HG03066 (cell line): ENCODE measurements around the gene PKD2L2.
"Not testable (repeated sequence)": the region's sequence is repeated elsewhere in the genome, so short reads cannot be mapped to it uniquely, and the experiment has no call there.

Experiments used
- ATAC-seq: cut with Tn5 transposase; IDR thresholded peaks from one replicate; pipeline ENCODE4 v1.9.1; 2021; ENCODE audit warnings: low read depth; ENCODE audit not compliant: unreplicated experiment

PKD2L2 gene

GRCh38 chr5:137945825-137946224 lies 56.6 kb downstream of the PKD2L2 start:
- no peak for ATAC-seq

GRCh38 chr5:137954131-137954879 lies 65.0 kb downstream of the PKD2L2 start:
- no peak for ATAC-seq

- no peak for ATAC-seq
Measured at GRCh38 chr5:137957948-137958347, 68.7 kb downstream of the PKD2L2 start.

- ATAC-seq, result no peak
Measured at GRCh38 chr5:137959488-137959887, 70.2 kb downstream of the PKD2L2 start.

GRCh38 chr5:137960141-137960540 lies 70.9 kb downstream of the PKD2L2 start:
- ATAC-seq, result no peak

GRCh38 chr5:137960819-137961218 lies 71.6 kb downstream of the PKD2L2 start:
- no peak for ATAC-seq

GRCh38 chr5:137970384-137970783 lies 81.1 kb downstream of the PKD2L2 start:
- ATAC-seq, result not testable (repeated sequence)

- no peak for ATAC-seq
Measured at GRCh38 chr5:137975208-137975607, 86.0 kb downstream of the PKD2L2 start.

- ATAC-seq, result no peak
Measured at GRCh38 chr5:137989419-137989818, 100.2 kb downstream of the PKD2L2 start.
